IMR-90 (cell line): ENCODE measurements around the gene CYP4F22. TPM values are rescaled to one million over a fixed set of nuclear protein-coding genes. Genes with fewer than 3 reads are reported as not detected.
A peak's percentile ranks its signal among the peaks of the same experiment; 100 is the strongest.

ENCODE experiments used
- ATAC-seq: fragments of 200-7000 bp; cut with Tn5 transposase; 2 replicates; pipeline ENCODE4 v1.9.1; 2020; ENCODE audit warnings: low read depth, mild to moderate bottlenecking, moderate library complexity
- BruUV-seq: library from RNA; stranded (reverse); fragments of 400-500 nt; replicated peaks from 2 replicates; lab custom pipeline; 2021; lab: Mats Ljungman, UMichigan
- CTCF ChIA-PET: fragments of 300-600 bp; formaldehyde crosslinking; extraction: SDS; loops from one replicate; lab custom pipeline; 2021; ENCODE audit warnings: antibody characterized with exemption; lab: Yijun Ruan, JAX
- POLR2A ChIA-PET: fragments of 300-600 bp; sonication (Branson Sonifier 250); formaldehyde crosslinking; loops from one replicate; lab custom pipeline; 2022; ENCODE audit warnings: antibody characterized with exemption; ENCODE audit not compliant: unreplicated experiment; lab: Charles Lee
- DNase-seq: peaks from one replicate; pipeline ENCODE4 v3.0.0; 2013
- H2AFZ ChIP-seq: replicated peaks from 2 replicates; pipeline ENCODE3; 2013; ENCODE audit warnings: low read length, mild to moderate bottlenecking; ENCODE audit not compliant: poor library complexity
- H2AK5ac ChIP-seq: 2 replicates; pipeline ENCODE4 v1.6.1; 2013; ENCODE audit warnings: low read depth, low read length, inconsistent platforms
- H2AK9ac ChIP-seq: replicated peaks from 2 replicates; pipeline ENCODE3; 2013; ENCODE audit warnings: mild to moderate bottlenecking, low read depth, low read length, moderate library complexity; ENCODE audit not compliant: poor library complexity
- H2BK120ac ChIP-seq: 2 replicates; pipeline ENCODE4 v1.6.1; 2013; ENCODE audit warnings: low read depth, low read length, inconsistent platforms
- H2BK15ac ChIP-seq: 3 replicates; pipeline ENCODE4 v1.6.1; 2013; ENCODE audit warnings: low read depth, low read length, inconsistent platforms
- H2BK20ac ChIP-seq: 2 replicates; pipeline ENCODE4 v1.6.1; 2013; ENCODE audit warnings: low read depth, mild to moderate bottlenecking, inconsistent platforms, low read length, moderate library complexity
- H2BK5ac ChIP-seq: 2 replicates; pipeline ENCODE4 v1.6.1; 2013; ENCODE audit warnings: mild to moderate bottlenecking, low read depth, low read length, inconsistent platforms; ENCODE audit not compliant: poor library complexity, severe bottlenecking
- H3K14ac ChIP-seq: replicated peaks from 2 replicates; pipeline ENCODE4 v1.6.1; 2013; ENCODE audit warnings: low read depth, low read length, inconsistent platforms
- H3K18ac ChIP-seq: 2 replicates; pipeline ENCODE4 v1.6.1; 2013; ENCODE audit warnings: low read depth, low read length, control low read depth
- H3K23ac ChIP-seq: 2 replicates; pipeline ENCODE4 v1.6.1; 2013; ENCODE audit warnings: low read depth, low read length, inconsistent platforms
- H3K27ac ChIP-seq: 2 replicates; pipeline ENCODE4 v1.5.1; 2013; ENCODE audit warnings: mild to moderate bottlenecking, control low read depth, low read length; ENCODE audit not compliant: insufficient read depth
- H3K27me3 ChIP-seq: 2 replicates; pipeline ENCODE4 v1.6.1; 2013; ENCODE audit warnings: low read length; ENCODE audit not compliant: control insufficient read depth, insufficient read depth
- H3K36me3 ChIP-seq: 2 replicates; pipeline ENCODE4 v1.6.1; 2013; ENCODE audit warnings: low read length, mixed read lengths; ENCODE audit not compliant: control insufficient read depth, insufficient read depth
- H3K4ac ChIP-seq: 2 replicates; pipeline ENCODE4 v1.6.1; 2013; ENCODE audit warnings: low read depth, low read length, inconsistent platforms
- H3K4me1 ChIP-seq: 2 replicates; pipeline ENCODE4 v1.6.1; 2013; ENCODE audit warnings: low read length, mixed read lengths; ENCODE audit not compliant: control insufficient read depth, insufficient read depth
- H3K4me2 ChIP-seq: 2 replicates; pipeline ENCODE4 v1.6.1; 2013; ENCODE audit warnings: low read depth, mild to moderate bottlenecking, control low read depth, low read length, moderate library complexity
- H3K4me3 ChIP-seq: 2 replicates; pipeline ENCODE4 v1.5.1; 2013; ENCODE audit warnings: low read depth, mild to moderate bottlenecking, control low read depth, low read length, moderate library complexity; ENCODE audit not compliant: insufficient read depth
- H3K56ac ChIP-seq: 2 replicates; pipeline ENCODE4 v1.6.1; 2013; ENCODE audit warnings: low read length, inconsistent platforms; ENCODE audit not compliant: insufficient read depth; ENCODE audit errors: extremely low read depth
- H3K79me1 ChIP-seq, 2 experiments: 2 replicates each; pipeline ENCODE4 v1.6.1; 2013; ENCODE audit warnings: low read length in 2 of 2, inconsistent platforms in 1 of 2, low read depth in 1 of 2
- H3K9ac ChIP-seq: 2 replicates; pipeline ENCODE4 v1.6.1; 2013; ENCODE audit warnings: low read depth, low read length, control low read depth
- H3K9me1 ChIP-seq: 2 replicates; pipeline ENCODE4 v1.6.1; 2013; ENCODE audit warnings: low read length, inconsistent platforms; ENCODE audit not compliant: insufficient read depth
- H3K9me3 ChIP-seq: 2 replicates; pipeline ENCODE4 v1.6.1; 2013; ENCODE audit warnings: low read length; ENCODE audit not compliant: control insufficient read depth, insufficient read depth
- H4K20me1 ChIP-seq: 2 replicates; pipeline ENCODE4 v1.6.1; 2013; ENCODE audit warnings: low read length, inconsistent platforms; ENCODE audit not compliant: insufficient read depth
- H4K5ac ChIP-seq: 2 replicates; pipeline ENCODE4 v1.6.1; 2013; ENCODE audit warnings: mild to moderate bottlenecking, low read depth, low read length, control low read depth
- H4K8ac ChIP-seq, 2 experiments: 2 replicates each; pipeline ENCODE4 v1.6.1; 2013; ENCODE audit warnings: low read depth in 2 of 2, low read length in 2 of 2, control low read depth in 1 of 2, inconsistent platforms in 1 of 2
- H4K91ac ChIP-seq: 2 replicates; pipeline ENCODE4 v1.6.1; 2013; ENCODE audit warnings: low read depth, low read length, inconsistent platforms; ENCODE audit not compliant: insufficient read depth
- BHLHE40 ChIP-seq: fragments of 150-350 bp; IDR thresholded peaks from 2 replicates; pipeline ENCODE4 v1.6.1; 2016; ENCODE audit warnings: mild to moderate bottlenecking, low read depth, low read length
- CEBPB ChIP-seq: IDR thresholded peaks from 2 replicates; pipeline ENCODE4 v1.6.1; 2012; ENCODE audit warnings: low read depth, low read length, improper control_type of control experiment
- CHD1 ChIP-seq: IDR thresholded peaks from 2 replicates; pipeline ENCODE4 v1.6.1; 2012; ENCODE audit warnings: low read depth, low read length, improper control_type of control experiment
- ELK1 ChIP-seq: fragments of 150-350 bp; IDR thresholded peaks from 2 replicates; pipeline ENCODE4 v1.6.1; 2016; ENCODE audit warnings: low read depth, mild to moderate bottlenecking, low read length, moderate library complexity, borderline replicate concordance
- FOS ChIP-seq: fragments of 150-350 bp; IDR thresholded peaks from 2 replicates; pipeline ENCODE4 v1.6.1; 2016; ENCODE audit warnings: low read depth, low read length
- MAFK ChIP-seq: IDR thresholded peaks from 2 replicates; pipeline ENCODE4 v1.6.1; 2012; ENCODE audit warnings: low read depth, low read length, improper control_type of control experiment
- MAZ ChIP-seq: IDR thresholded peaks from 2 replicates; pipeline ENCODE4 v1.6.1; 2012; ENCODE audit warnings: low read depth, mild to moderate bottlenecking, low read length, improper control_type of control experiment, moderate library complexity, borderline replicate concordance
- NFE2L2 ChIP-seq: fragments of 150-350 bp; IDR thresholded peaks from 2 replicates; pipeline ENCODE4 v1.6.1; 2016; ENCODE audit warnings: low read depth, mild to moderate bottlenecking, low read length
- POLR2A ChIP-seq: IDR thresholded peaks from 2 replicates; pipeline ENCODE4 v1.6.1; 2012; ENCODE audit warnings: mild to moderate bottlenecking, low read depth, low read length
- RAD21 ChIP-seq: IDR thresholded peaks from 2 replicates; pipeline ENCODE4 v1.6.1; 2012; ENCODE audit warnings: low read length, improper control_type of control experiment
- RCOR1 ChIP-seq: IDR thresholded peaks from 2 replicates; pipeline ENCODE4 v1.6.1; 2012; ENCODE audit warnings: mild to moderate bottlenecking, low read length, improper control_type of control experiment; ENCODE audit not compliant: insufficient replicate concordance
- RFX5 ChIP-seq: IDR thresholded peaks from 2 replicates; pipeline ENCODE4 v1.8.0; 2012; ENCODE audit warnings: low read depth, mild to moderate bottlenecking, low read length, moderate library complexity
- SMC3 ChIP-seq: fragments of 150-350 bp; IDR thresholded peaks from 2 replicates; pipeline ENCODE4 v1.6.1; 2016; ENCODE audit warnings: low read depth, mild to moderate bottlenecking, antibody characterized with exemption, low read length, moderate library complexity
- USF2 ChIP-seq: fragments of 150-350 bp; IDR thresholded peaks from 2 replicates; pipeline ENCODE4 v1.6.1; 2017; ENCODE audit warnings: mild to moderate bottlenecking, antibody characterized with exemption, low read length, low read depth
- WGBS, 2 experiments: methylation state at CpG; one replicate each; pipeline versions ENCODE4 v1.1.5 to v1.1.7; 2013; ENCODE audit warnings: missing lambda C conversion rate in 2 of 2; ENCODE audit not compliant: insufficient read length in 1 of 2; ENCODE audit errors: extremely low coverage in 2 of 2; 5-methylcytosine and 5-hydroxymethylcytosine counted together
- dilution Hi-C: fragments of 300-500 bp; cut with HindIII; formaldehyde crosslinking; loops from one replicate; pipeline ENCODE4 v1.14.3; 2018; ENCODE audit warnings: low sequenced_read_pairs; ENCODE audit not compliant: unreplicated experiment
- in situ Hi-C: fragments of 300-500 bp; cut with MboI; formaldehyde crosslinking; loops from 3 replicates; pipeline ENCODE4 v1.14.3; 2019; ENCODE audit warnings: low sequenced_read_pairs, inconsistent platforms, mixed read lengths
- intact Hi-C: fragments of 100-400 bp; cut with micrococcal nuclease; formaldehyde crosslinking; loops from 2 replicates; pipeline ENCODE4 v1.10.0; 2022
- polyA plus RNA-seq, 3 experiments: library from polyadenylated mRNA; depleted of rRNA; stranded (reverse); fragments of >200 nt; gene quantifications; 2 replicates each; pipeline ENCODE4 v1.2.3, GENCODE V29; 2012; ENCODE audit warnings: low replicate concordance in 1 of 3
- total RNA-seq: library from RNA; depleted of rRNA; stranded (reverse); fragments of >200 nt; gene quantifications from 2 replicates; pipeline ENCODE4 v1.2.3, GENCODE V29; 2012
- TF ChIP-seq, protein P1 (sequence below): conservative IDR thresholded peaks from 2 replicates; pipeline ENCODE4 v1.5.1; 2012; ENCODE audit warnings: mild to moderate bottlenecking, low read depth, low read length, improper control_type of control experiment

CYP4F22 gene
- total and polyA plus RNA-seq, 2 of the 4 experiments (the other 2 are of a cell fraction), result not detected

- H2BK5ac ChIP-seq, result no peak within 1 kb of the TSS
- H4K5ac ChIP-seq, result no peak within 1 kb of the TSS
- H2AK5ac ChIP-seq, result no peak within 1 kb of the TSS
- no peak within 1 kb of the TSS for H4K91ac ChIP-seq
- H3K9me1 ChIP-seq, result no peaks in the 10 kb centered on the region
- peak; percentile 21; the same call in 1 of the 2 replicates for ATAC-seq
- intact Hi-C loops, result no loop called here
- no peaks in the 10 kb centered on the region for H4K20me1 ChIP-seq
- dilution Hi-C loops, result no loop called here
- no peaks in the 10 kb centered on the region for H3K79me1 ChIP-seq
- H3K56ac ChIP-seq, result no peak within 1 kb of the TSS
- no peak within 1 kb of the TSS for H3K23ac ChIP-seq
- no peak within 1 kb of the TSS for H3K4me3 ChIP-seq
- H3K14ac ChIP-seq, result no peak within 1 kb of the TSS
- no peak within 1 kb of the TSS for H3K4ac ChIP-seq
- WGBS, 2 experiments, result 56% methylated on average over 5 of the region's 16 CpGs; no CpG with 5 or more reads in 1 of the 2 experiments
- H3K4me2 ChIP-seq, result no peak within 1 kb of the TSS
- no peaks in the 10 kb centered on the region for H3K9me3 ChIP-seq
- no peak within 1 kb of the TSS for H3K27ac ChIP-seq
- no peaks in the 10 kb centered on the region for H3K4me1 ChIP-seq
- no peak within 1 kb of the TSS for H3K18ac ChIP-seq
- no peak within 1 kb of the TSS for H2BK15ac ChIP-seq
- DNase-seq, result no peak
- ChIA-PET CTCF (no interaction called here), POLR2A (no interaction called here)
- H4K8ac ChIP-seq, result no peak within 1 kb of the TSS
- no peak within 1 kb of the TSS for H2BK20ac ChIP-seq
- H2BK120ac ChIP-seq, result no peak within 1 kb of the TSS
- no peaks in the 10 kb centered on the region for H3K36me3 ChIP-seq
- H2AFZ ChIP-seq, result no peak within 1 kb of the TSS
- BruUV-seq, result no TSS peak
- H3K9ac ChIP-seq, result no peak within 1 kb of the TSS
- peak within 1 kb of the TSS; percentile 50 for H2AK9ac ChIP-seq
- H3K27me3 ChIP-seq, result no peaks in the 10 kb centered on the region
- in situ Hi-C loops, result no loop called here
- TF ChIP-seq NFE2L2 (no peak), BHLHE40 (no peak), USF2 (no peak), SMC3 (no peak), POLR2A (no peak), MAZ (no peak), RAD21 (no peak), RFX5 (no peak), CHD1 (no peak), CEBPB (no peak), MAFK (no peak), ELK1 (no peak), RCOR1 (no peak), FOS (no peak)
- TF ChIP-seq, protein P1, sequence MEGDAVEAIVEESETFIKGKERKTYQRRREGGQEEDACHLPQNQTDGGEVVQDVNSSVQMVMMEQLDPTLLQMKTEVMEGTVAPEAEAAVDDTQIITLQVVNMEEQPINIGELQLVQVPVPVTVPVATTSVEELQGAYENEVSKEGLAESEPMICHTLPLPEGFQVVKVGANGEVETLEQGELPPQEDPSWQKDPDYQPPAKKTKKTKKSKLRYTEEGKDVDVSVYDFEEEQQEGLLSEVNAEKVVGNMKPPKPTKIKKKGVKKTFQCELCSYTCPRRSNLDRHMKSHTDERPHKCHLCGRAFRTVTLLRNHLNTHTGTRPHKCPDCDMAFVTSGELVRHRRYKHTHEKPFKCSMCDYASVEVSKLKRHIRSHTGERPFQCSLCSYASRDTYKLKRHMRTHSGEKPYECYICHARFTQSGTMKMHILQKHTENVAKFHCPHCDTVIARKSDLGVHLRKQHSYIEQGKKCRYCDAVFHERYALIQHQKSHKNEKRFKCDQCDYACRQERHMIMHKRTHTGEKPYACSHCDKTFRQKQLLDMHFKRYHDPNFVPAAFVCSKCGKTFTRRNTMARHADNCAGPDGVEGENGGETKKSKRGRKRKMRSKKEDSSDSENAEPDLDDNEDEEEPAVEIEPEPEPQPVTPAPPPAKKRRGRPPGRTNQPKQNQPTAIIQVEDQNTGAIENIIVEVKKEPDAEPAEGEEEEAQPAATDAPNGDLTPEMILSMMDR, result no peak
Measured at GRCh38 chr19:15479391-15480345, 28.7 kb upstream of the CYP4F22 start, which contains the start of gene PGLYRP2. Gene PGLYRP2, minus strand, starts transcription at chr19:15479501. Its CDS starts 130 bp downstream, at chr19:15479371.
